T-helper 2 cell (primary cell): ENCODE data around the gene PARD3.
"Not testable (repeated sequence)": the region's sequence is repeated elsewhere in the genome, so short reads cannot be mapped to it uniquely, and the experiment has no call there.

Source experiments
- DNase-seq, 5 experiments: peaks; one replicate each; pipeline versions ENCODE4 v3.0.0 to v3.0.0-alpha.2; 2012 to 2022

The PARD3 gene

DNA sequence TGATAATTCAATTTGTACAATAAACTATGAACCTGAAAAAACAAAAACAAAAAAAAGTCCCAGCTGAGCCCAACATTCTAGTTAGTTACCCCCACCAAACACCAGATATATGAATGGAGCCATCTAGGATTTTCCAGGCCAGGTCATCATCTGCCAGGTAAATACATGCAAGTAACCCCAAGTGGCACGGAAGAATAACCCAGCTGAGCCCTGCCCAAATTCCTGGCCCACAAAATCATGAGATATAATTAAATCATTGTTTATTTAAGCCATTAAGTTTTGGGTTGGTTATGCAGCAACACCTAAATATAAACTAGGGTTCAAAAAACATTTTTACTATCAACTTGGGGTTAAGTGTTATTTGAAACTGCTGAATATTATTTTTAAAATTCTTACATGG lies 19.0 kb downstream of the PARD3 start:
- DNase-seq: no peak

DNA sequence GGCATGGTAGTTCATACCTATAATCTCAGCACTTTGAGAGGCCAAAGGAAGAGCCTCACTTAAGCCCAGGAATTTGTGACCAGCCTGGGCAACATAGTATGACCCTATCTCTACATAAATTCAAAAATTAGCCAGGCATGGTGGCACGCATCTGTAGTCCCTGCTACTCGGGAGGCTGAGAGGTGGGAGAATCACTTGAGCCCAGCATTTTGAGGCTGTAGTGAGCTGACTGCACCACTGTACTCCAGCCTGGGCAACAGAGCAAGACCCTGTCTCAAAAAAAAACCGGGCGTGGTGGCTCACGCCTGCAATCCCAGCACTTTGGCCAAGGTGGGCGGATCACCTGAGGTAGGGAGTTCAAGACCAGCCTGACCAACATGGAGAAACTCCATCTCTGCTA lies 19.8 kb downstream of the PARD3 start:
- no peak for DNase-seq

DNA sequence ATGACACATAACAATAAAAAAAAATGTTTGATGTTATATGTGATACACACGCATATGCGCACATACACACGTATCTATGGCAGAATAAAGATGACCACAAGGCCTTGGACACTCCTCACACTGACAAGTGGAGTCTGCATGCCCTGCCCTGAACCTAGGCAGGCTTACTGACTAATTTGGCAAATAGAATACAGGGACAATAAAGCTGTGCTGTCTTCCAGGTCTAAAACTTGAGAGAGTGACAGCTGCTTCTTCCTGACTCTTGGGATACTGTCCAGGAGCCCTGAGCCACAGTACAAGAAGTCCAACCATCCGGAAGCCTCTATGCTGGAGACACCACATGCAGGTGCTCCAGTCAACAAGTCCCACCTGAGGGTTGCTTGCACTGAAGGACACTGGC lies 20.3 kb downstream of the PARD3 start:
- no peak for DNase-seq

DNA sequence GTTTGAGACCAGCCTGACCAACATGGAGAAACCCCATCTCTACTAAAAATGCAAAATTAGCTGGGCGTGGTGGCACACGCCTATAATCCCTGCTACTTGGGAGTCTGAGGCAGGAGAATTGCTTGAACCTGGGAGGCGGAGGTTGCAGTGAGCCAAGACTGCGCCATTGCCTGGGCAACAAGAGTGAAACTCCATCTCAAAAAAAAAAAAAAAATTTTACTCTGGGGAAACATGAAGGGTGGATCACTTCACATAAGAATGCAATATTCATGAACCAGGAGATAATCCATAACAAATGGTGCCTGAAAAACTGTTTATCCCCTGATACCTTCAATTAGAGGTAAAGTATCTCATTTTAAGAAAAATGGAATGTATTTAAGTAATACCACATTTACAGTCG lies 21.5 kb downstream of the PARD3 start:
- DNase-seq: not testable (repeated sequence)

DNA sequence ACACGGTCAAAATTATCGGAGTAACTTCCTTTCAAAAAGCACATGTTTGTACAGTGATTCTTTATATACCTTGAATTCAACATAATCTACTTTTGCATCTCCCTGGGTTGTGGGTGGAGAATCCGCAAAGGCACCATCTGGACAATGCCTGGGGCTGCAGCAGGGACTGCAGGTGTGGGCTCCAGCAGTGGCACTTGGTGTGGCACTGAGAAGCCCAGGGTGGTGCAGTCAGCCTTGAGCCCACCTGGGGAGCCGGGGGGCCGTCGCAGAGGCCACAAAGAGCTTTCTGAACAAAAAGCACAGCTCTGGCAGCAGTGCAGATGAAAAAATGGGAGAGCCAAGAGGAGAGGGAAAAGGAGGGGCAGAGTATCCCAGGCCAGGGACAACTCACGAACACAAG lies 22.2 kb downstream of the PARD3 start:
- DNase-seq: no peak

DNA sequence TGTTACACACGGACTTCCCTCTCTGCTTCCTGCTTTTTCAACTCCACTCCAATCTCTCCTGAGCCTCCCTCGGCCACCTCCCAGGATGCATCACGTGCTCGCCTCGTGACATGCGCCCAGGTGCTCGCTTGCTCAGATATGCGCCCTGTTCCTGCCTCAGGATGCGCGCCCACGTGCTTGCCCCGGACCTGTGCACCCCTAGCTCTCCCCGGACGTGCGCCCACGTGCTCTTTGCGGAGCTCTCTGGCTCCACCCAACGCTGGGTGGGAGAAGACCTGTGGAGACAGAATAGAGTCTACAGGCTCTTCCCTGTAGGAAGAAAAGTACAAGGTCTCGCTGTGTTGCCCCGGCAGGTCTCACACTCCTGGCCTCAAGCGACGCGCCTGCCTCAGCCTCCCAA lies 23.1 kb downstream of the PARD3 start:
- DNase-seq: no peak

DNA sequence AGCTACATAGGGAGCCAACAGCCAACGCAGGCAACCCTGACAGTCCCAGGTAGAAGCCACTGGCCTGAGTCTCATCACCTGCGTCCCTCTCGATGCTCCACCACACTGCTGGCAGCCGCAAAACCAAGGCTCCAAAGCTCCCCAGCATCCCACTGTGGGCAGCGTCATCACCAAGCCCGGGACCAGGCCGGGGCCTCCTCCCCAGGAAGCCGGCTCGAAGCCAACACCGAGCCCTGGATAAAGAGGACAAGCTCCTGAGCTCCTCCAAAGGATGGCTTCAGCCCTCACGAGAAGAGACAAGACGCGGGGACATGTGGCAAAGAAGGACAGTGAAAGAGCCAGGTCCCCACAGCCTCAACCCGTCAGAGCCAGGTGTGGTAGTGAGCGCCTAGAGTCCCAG lies 23.9 kb downstream of the PARD3 start:
- DNase-seq: no peak

DNA sequence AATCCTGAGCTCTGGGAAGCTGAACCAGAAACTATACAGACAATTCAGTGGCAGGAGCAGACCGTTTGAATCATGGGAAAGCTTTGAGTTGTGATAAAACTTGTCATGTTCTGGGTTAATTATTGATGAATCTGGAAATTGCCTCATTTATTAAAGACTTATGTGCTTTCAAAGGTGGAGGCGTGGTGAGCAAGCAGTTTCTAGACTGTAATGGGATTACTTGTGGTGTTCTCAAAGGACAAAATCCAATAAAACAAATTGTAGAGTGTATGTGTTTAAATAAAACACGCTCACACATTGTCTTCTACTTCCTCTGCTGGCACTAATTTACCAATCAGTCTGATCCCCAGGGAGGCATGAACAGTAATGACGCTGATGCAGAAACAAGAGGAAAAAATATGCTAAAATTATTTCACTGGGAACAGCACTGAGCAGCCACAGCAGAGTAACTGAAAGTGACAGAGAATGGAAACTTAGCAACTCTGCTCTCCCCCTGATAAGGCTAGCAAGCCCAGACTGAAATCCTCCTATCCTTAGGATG lies 25.1 kb downstream of the PARD3 start:
- no peak for DNase-seq

DNA sequence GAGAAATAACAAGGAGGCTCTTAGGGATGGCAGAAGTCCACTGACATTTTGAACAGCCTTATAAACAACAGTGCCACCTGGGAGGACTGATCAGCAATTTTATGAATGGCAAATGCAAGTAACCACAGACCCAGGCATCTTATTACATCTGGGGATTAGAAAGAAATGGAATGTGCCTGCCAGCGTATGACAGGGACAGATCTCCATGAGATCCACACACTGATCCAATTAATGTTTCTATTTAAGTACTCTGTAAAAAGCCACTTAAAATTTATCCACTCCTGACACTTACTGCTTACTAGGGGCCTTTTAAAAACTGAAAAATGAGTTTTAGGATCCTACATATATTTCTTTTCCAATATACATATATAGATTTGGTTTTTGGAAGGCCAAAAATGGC lies 28.6 kb downstream of the PARD3 start:
- DNase-seq: no peak

DNA sequence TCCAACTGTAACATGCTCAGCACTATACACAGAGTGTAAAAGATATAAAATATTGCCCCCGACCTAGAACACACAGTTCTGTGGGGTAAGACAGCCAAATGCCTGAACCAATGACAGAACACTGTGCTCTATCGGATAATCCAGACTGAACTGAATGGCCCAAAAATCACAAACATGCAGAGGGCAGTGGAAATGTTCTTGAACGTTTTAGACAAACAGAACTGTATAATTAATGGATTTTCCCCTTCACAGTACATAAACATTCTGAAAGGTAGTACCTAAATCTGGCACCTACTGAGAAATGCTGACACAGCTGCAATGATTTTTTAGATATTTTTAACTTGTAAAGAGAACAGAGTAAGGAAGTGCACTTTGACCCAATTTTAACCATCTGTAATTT lies 33.4 kb downstream of the PARD3 start:
- DNase-seq: no peak

DNA sequence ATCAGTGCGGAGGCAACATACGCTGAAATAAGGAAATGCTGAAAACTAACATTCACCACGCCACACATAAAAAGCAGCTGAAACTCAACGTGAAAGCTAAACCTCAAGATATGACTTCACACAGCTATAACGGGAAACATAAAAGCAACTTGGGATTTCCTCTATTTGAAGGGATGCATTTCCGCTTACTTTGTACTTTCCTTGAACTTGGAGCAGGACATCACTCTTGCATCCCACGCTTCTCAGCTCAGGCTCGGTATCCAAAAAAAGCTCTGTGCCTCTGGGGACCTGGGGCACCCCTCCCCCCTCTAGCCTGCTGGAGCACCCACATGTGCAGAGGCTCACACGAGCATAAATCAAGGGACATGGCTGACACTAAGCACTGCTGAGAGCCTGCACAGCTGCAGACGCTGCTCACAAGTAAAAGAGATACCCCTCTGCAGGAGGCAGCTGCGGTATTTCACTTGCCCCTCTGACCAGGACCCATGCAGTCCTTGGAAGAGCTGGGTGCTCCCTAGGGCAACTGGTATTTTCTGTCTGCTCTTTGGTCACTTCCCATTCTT lies 34.2 kb downstream of the PARD3 start:
- DNase-seq: no peak

DNA sequence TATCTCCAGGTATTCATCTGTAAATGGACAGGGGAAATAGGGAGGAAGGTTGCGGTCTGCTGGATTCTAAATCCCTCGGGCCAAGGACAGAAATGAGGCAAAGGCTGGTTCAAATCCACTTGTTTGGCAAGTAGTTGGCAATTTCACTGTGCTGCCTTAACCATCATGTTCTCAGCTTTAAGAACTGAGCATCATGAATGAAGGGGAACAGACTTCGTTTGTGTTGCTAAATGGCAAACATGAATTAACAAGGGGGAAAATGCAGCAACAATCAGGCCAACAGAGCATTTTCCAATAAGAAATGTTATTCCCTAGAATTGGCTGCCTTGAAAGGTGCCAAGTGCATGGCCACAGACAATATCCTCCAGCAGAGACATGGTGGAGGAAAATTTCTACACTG lies 36.9 kb downstream of the PARD3 start:
- DNase-seq: no peak

DNA sequence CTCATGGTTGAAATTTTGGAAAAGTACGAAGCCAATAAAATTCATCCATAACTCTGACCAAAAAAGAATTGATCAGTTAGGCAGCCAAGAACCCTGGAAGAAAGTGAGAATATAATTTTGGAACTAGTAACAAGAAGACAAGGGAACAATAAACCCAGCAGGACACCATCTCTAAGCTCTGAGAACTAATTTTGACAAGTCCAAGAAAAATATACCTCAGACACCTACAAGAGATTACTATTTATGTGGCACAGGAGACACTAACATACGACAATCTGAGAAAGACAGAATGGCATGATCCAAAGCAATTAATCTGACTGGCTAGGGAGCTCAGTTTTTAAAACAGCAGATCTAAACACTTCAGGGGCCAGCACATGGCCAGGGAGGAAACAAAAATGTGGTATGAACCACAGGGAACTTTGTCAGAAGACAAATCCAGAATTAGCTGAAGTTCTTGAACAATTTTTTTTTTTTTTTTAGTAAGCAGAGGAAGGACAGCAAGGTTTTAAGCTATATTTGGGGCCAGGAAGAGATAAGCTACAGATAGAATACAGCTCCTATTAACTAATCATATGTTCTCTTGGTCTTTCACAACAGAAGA lies 38.9 kb downstream of the PARD3 start:
- no peak for DNase-seq

DNA sequence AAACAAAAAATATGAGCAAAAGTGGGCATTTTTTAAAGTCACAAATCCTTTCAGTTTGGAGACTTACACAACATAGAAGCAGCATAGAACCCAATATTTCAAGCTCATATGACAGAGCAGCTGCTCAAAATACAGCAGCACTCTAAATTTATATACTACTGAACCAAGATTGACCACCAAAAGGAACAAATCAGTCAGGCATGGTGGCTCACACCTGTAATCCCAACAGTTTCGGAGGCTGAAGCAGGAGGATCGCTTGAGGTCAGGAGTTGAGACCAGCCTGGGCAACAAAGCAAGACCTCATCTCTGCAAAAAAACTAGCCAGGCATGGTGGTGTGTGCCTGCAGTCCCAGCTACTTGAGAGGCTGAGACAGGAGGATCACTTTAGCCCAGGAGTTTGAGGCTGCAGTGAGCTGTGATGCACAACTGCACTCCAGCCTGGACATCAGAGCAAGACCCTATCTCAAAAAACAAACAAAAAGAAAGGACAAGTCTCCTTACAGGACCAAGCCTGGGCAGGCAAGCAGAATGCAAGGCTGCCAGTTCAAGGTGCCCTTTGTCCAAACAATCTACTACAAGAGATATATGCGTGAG lies 40.0 kb downstream of the PARD3 start:
- DNase-seq: no peak

DNA sequence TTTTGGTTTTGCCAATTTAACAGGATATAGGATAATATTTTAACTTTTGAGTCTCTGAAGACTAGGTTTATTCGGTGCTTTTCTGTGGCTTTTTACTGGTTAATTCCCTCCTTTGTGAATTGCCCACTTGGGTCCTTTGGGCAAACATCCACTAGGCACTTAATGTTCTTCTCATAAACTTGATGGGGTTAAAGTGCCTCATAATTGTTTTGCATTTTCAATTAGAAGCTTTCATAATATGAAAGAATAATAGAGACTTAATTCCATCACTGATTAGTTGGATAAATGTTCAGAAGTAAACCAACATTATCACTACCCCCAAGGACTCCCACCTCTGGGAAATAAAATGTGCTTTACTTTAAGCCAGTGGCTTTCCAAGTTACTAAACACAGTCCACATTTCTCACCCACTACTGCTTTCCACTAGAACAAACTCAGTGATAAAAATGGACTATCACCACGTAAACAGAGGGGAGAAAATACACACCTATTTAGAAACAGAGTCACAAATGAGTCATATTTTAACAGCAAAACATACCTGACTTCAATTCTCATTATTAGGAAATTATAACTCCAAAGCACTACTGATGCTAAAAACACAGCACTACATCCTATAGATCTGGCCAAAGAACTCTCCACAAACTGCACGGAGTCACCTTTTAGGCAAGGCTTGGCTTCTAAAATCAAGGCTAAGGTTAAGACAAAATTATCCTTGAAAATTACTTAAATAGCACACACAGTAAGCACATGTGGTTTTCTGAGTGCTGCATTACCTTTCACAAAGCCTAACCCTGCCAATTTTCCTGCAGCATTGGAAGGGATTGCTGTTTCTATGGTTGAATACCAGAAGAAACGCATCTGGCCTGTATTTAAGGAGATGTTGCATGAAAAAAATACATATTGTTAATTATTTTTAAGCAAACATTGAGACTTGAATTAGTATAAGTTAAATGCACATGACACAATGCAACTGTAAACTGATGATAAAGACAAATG lies 41.2 kb downstream of the PARD3 start:
- no peak for DNase-seq

DNA sequence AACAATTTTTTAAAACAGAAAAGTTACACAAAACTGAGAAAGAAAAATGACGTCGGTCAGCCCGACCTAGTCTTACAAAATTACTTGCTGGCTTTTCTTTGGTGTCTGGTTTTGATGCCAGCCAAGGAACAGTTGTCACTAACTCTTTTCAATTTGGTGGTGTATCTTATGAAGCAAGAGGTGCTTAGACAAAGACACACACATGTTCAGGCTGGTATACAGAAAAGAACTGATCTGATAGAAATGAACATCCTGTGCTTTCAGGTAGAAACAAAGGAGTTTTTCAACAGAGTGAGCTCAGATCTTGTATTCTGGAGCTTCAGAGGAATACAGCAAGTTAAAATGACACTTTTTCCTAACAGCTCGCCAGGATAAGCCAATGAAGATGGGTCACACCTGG lies 43.6 kb downstream of the PARD3 start:
- no peak for DNase-seq

DNA sequence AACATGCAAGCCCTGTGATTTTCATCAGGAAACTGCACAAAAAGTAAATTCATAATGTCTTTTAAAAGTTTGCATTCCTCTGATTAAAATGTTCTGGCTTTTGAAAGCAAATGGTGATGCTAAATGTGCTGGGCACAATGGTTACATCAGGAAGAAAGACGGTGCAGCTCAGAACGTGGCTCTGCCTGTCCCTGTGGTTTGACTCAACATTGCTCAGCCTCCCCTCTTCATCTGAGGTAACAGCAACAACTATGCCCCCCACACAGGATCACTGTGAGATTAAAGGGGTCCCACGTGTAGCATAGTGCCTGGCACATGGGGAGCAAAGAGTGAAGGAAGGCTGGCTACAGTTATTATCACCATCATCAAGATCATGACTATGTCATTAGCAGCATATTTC lies 44.0 kb downstream of the PARD3 start:
- no peak for DNase-seq

DNA sequence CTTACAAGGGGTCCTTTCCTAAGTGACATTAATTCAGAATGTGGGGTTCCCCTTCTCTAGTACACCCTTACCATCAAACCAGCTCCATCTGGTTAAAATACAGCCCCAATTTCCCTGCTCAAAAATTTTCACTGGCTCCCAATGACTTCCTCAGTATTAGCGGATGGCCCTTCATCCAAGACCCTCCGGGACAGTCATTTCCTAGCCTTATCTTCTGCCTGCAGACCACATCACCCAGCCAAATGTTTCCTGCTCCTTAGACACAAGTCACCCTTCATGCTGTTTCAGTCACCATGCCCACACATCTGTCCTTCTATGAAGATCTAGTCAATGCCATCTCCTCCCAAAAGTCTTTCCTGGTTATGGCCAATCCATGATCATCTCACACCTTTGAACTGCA lies 45.2 kb downstream of the PARD3 start:
- no peak for DNase-seq

DNA sequence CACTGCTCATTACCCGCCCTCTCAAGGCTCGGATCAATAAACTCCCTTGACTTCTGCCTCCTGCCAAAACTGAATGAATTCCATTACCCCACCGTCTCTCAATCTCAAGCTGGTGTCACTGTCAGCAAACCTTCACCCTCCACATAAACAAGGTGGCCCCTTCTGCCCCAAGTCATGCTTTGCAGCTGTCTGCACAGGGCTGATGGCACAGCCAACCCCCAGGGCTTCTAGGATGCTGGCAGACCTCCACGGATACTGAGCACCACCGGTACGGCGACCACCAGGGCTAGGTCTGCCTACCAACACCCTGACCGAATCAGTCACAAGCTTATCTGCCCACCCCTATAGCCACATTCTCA lies 46.1 kb downstream of the PARD3 start:
- no peak for DNase-seq

DNA sequence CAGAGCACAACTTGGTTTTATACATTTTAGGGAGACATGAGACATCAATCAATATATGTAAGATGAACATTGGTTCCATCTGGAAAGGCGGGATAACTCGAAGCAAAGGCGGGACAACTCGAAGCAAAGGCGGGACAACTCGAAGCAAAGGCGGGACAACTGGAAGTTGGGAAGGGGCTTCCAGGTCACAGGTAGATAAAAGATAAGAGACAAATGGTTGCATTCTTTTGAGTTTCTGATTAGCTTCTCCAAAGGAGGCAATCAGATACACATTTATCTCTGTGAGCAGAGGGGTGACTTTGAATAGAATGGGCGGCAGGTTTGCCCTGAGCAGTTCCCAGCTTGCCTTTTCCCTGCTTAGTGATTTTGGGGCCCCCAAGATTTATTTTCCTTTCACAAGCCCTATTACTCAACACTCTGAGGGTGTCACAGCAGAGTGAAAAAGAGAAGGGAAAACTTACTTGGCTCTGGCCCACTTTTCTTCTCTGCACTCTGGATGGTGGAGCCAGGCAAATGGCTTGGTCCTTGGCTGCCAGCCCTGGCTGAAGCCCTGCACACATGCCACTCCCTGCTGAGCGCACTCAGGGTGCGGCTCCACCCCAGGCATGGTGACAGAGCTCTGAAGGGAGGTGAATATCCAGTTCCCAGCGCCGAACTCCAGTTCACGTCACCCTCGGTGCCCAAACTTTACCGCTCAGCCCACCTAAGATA lies 46.7 kb downstream of the PARD3 start:
- DNase-seq: no peak

DNA sequence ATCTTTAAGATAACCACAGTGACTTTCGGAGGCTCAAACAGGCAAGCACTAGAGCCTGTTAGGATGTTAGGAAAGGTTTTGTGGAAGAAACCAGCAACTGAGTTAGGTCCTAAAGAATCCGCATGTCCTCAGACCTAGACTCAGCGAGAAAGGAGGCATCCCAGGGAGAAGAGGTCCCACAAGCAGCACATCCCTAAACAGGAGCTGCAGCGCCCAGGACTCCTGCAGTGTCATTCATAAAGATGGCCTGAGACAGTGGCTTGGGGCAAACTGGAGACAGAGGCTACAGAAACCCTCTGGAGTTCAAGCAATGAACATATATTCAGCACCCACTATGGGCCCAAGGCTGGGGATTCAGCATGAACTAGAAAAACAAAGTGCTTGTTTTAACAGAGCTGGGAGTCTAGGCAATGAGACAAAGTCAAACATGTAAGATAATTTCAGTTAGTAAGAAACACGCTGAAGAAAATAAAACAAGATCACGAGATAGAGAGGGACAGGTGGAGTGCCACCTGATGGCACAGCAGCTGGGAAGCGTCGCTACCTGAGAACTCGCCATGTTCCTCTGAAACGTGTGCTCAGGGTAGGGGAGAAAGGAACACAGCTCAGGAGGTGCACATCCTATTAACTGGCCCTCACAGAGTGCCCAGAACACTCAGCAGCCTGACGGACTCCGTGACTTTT lies 48.1 kb downstream of the PARD3 start:
- DNase-seq: no peak

DNA sequence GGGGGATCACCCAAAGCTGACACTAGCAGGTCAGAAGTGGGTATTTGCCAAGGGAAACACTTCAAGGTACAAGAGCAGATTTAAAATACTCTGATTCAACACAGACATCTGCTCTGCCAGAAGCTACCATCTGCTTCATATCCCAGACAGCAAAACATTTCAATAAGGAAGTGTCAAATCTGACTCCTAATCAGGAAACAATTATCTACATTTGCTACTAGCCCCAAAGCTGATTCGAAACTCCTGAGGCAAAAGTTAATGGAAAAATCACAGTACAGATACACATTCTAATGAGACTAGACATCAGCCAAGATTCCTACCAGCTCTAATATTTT lies 48.9 kb downstream of the PARD3 start:
- DNase-seq: no peak
